NCI-H510A (cell line): ENCODE data around the gene IRX1.

Experiments used
- DNase-seq: peaks from one replicate; lab custom pipeline; 2025; lab: John Stamatoyannopoulos, UW

IRX1 gene

DNA sequence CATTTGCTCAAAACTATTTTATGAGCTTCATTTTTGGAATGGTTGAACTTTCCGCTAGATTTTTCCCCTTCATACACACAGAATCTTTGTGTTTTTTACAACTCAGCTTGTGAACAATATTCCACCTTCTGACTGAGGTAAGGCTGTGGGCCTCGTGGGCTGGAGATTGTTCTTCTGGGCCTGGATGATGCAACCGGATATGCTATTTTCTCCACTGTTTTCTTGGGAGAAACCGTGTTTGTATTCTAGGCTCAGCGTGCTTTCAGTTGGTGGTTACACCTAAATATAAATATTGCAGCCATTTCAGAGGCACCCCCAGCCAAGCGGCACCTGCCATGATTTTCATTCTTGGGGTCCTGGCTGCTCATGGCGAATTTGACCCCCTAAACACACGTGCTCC is 55.2 kb downstream of the IRX1 start:
- DNase-seq: no peak
